Fibroblast of lung (primary cell): ENCODE measurements around the gene TMUB1.

Experiments used
- CTCF ChIP-seq, 2 donors: IDR thresholded peaks in 1 of 2; conservative IDR thresholded peaks in 1 of 2; 1 replicate in 1 of 2; 2 replicates in 1 of 2; pipeline ENCODE4 v1.5.1; 2011 to 2012; ENCODE audit warnings: low read length in 2 of 2, control low read depth in 1 of 2, inconsistent platforms in 1 of 2, low read depth in 1 of 2, mild to moderate bottlenecking in 1 of 2
- EZH2 ChIP-seq: IDR thresholded peaks from 2 replicates; pipeline ENCODE4 v1.5.1; 2012; ENCODE audit warnings: low read length, control low read depth, mild to moderate bottlenecking; ENCODE audit errors: missing control alignments

- TF ChIP-seq CTCF (conservative IDR thresholded peaks at IDR 0.05 in 1 of 2, IDR thresholded peaks at IDR 0.05 in 1 of 2; ENCODE audit: low read depth in 1 of 2, low read length in 2 of 2) (peak in 1 of 2 donors; percentile 7), EZH2 (no peak)
Measured at GRCh38 chr7:151125470-151125845, 42.2 kb upstream of the TMUB1 start.
